IPS DF 6.9 (cell line): ENCODE measurements around the gene DHX35.
A peak's percentile ranks its signal among the peaks of the same experiment; 100 is the strongest.

ENCODE experiments used
- DNase-seq: peaks from one replicate; pipeline ENCODE4 v3.0.0-alpha.2; 2013; ENCODE audit warnings: low read depth, low spot score
- H3K27ac ChIP-seq: one replicate; pipeline ENCODE4 v1.5.1; 2013; ENCODE audit warnings: low read length, control low read depth
- H3K27me3 ChIP-seq: 2 replicates; pipeline ENCODE4 v1.6.1; 2013; ENCODE audit warnings: mild to moderate bottlenecking, low read length; ENCODE audit not compliant: control insufficient read depth, insufficient read depth
- H3K36me3 ChIP-seq: 2 replicates; pipeline ENCODE4 v1.6.1; 2013; ENCODE audit warnings: low read length; ENCODE audit not compliant: control insufficient read depth, insufficient read depth
- H3K4me1 ChIP-seq: 2 replicates; pipeline ENCODE4 v1.6.1; 2013; ENCODE audit warnings: low read length; ENCODE audit not compliant: control insufficient read depth, insufficient read depth
- H3K4me3 ChIP-seq: 2 replicates; pipeline ENCODE4 v1.5.1; 2013; ENCODE audit warnings: mild to moderate bottlenecking, low read length
- H3K9me3 ChIP-seq: 2 replicates; pipeline ENCODE4 v1.6.1; 2013; ENCODE audit warnings: low read length, inconsistent platforms; ENCODE audit not compliant: control insufficient read depth, insufficient read depth
- WGBS: extraction: QIAGEN DNeasy Blood & Tissue Kit; methylation state at CpG from one replicate; pipeline ENCODE4 v1.1.7; 2013; ENCODE audit warnings: mixed read lengths, missing lambda C conversion rate; ENCODE audit not compliant: insufficient read length, insufficient coverage; 5-methylcytosine and 5-hydroxymethylcytosine counted together

Gene DHX35

GRCh38 chr20:38927902-38928578 is 34.1 kb upstream of the DHX35 start:
- H3K9me3 ChIP-seq = no peaks in the 10 kb centered on the region
- H3K4me3 ChIP-seq = peak overlapping the region; percentile 4; the same call in 1 of the 2 replicates
- 0 out of 2 replicates have a peak, but pooled peaks cover 2% of the 10 kb centered on the region for H3K36me3 ChIP-seq
- no peak overlapping the region for H3K27ac ChIP-seq
- DNase-seq = no peak
- H3K4me1 ChIP-seq = peaks cover 3% of the 10 kb centered on the region
- H3K27me3 ChIP-seq = no peaks in the 10 kb centered on the region
- no CpG with 5 or more reads among the region's 5 CpGs for WGBS

DNA sequence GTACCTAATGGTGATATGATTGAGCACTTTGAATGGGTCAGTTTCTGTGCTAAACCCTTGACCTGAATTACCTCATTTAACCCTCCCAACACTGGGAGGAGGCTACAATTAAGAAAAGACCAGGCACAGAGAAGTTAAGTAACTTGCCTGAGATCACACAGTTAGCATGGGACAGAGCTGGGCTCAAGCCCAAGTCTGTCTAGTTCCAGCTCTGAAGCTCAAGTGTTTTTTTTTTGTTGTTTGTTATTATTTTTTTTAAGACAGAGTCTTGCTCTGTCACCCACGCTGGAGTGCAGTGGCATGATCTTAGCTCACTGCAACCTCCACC is 31.9 kb upstream of the DHX35 start:
- Histone ChIP-seq H3K27ac (no peak overlapping the region), H3K27me3 (no peaks in the 10 kb centered on the region), H3K4me3 (no peak overlapping the region), H3K9me3 (no peaks in the 10 kb centered on the region), H3K4me1 (peaks cover 3% of the 10 kb centered on the region), H3K36me3 (0 out of 2 replicates have a peak, but pooled peaks cover 2% of the 10 kb centered on the region)
- DNase-seq = no peak
- WGBS = no CpG with 5 or more reads among the region's 1 CpG

- Histone ChIP-seq H3K9me3 (no peaks in the 10 kb centered on the region), H3K27me3 (no peaks in the 10 kb centered on the region), H3K36me3 (0 out of 2 replicates have a peak, but pooled peaks cover 2% of the 10 kb centered on the region), H3K4me3 (no peak overlapping the region), H3K4me1 (peaks cover 3% of the 10 kb centered on the region), H3K27ac (no peak overlapping the region)
- DNase-seq = no peak
- no CpG with 5 or more reads among the region's 4 CpGs for whole genome bisulfite sequencing
These were observed 30.2 kb upstream of the DHX35 start for GRCh38 chr20:38931984-38932383.

GRCh38 chr20:38932457-38933120 is 29.6 kb upstream of the DHX35 start:
- Histone ChIP-seq H3K27me3 (no peaks in the 10 kb centered on the region), H3K27ac (no peak overlapping the region), H3K4me1 (peaks cover 3% of the 10 kb centered on the region), H3K4me3 (no peak overlapping the region), H3K36me3 (0 out of 2 replicates have a peak, but pooled peaks cover 2% of the 10 kb centered on the region), H3K9me3 (no peaks in the 10 kb centered on the region)
- DNase-seq = no peak
- WGBS = no CpG with 5 or more reads among the region's 9 CpGs

DNA sequence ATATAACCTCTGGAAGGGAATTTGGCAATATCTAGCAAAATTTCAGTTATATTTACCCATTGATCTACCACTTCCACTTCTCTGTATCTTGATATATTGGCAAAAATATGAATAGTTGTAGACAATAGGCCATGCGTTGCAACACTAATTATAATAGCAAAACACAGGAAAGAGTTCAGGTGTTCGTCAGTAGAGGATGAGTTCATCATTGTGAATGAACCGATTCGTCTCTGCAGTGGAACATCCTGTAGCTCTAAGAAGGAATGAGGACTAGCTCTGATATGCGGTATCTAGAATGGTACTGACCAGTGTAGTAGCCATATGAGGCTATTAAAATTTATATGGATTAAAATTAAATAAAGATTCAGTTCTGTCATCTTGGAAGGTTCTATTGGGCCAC is 27.6 kb upstream of the DHX35 start:
- Histone ChIP-seq H3K27me3 (no peaks in the 10 kb centered on the region), H3K36me3 (peaks cover 12% of the 10 kb centered on the region; the same call in 1 of the 2 replicates), H3K27ac (no peak overlapping the region), H3K4me3 (no peak overlapping the region), H3K4me1 (no peaks in the 10 kb centered on the region), H3K9me3 (no peaks in the 10 kb centered on the region)
- WGBS = no CpG with 5 or more reads among the region's 5 CpGs
- no peak for DNase-seq

GRCh38 chr20:38935285-38935684 is 26.9 kb upstream of the DHX35 start:
- no CpG with 5 or more reads among the region's 3 CpGs for WGBS

DNA sequence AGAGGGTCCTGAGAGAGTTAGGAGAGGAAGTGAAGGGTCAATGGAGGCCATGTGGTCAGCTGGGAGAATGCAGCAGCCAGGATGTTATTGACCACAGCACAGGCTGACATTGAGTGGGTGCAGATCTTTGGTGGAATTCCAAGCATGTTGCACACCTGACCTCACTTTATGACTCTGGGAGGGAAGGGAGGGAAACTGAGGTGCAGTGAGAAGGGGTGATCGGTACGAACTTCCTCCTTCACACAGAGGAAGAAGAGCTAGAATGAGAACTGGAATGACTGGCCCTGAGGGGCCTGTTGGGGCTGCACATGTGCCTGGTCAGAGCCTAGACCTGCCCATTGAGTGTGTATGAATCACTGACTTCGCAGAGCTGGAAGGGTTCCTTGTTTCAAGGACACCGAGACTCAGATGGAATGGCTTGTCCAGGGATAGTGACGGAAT is 26.2 kb upstream of the DHX35 start:
- no peak overlapping the region for H3K27ac ChIP-seq
- WGBS = no CpG with 5 or more reads among the region's 5 CpGs

More at GRCh38 chr20:38935285-38935684, 26.9 kb upstream of the DHX35 start:
- no peaks in the 10 kb centered on the region for H3K4me1 ChIP-seq
- no peak for DNase-seq
- H3K27me3 ChIP-seq = no peaks in the 10 kb centered on the region
- H3K36me3 ChIP-seq = peaks cover 14% of the 10 kb centered on the region; the same call in 1 of the 2 replicates
- H3K9me3 ChIP-seq = no peaks in the 10 kb centered on the region
- H3K27ac ChIP-seq = no peak overlapping the region
- no peak overlapping the region for H3K4me3 ChIP-seq

DNA sequence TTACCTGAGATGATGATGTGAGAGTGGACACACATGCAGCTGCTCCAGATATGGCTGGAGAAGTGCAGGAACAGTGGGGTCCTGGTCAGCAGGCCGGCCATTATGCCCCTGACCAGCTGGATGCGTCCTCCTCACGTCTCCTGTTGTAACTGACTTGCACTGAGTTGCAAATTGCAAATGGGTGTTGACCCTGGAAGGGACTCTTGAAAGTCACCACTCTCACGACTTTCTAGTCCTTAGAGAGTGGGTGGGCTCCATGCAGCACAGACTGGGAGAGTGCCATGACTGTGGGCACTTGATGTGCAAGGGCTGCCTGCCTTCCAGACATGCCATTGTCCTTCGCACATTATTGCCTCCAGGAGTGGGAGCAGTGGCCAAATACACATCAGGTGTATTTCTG is 25.1 kb upstream of the DHX35 start:
- DNase-seq = no peak
- Histone ChIP-seq H3K4me1 (no peaks in the 10 kb centered on the region), H3K36me3 (peaks cover 14% of the 10 kb centered on the region; the same call in 1 of the 2 replicates), H3K9me3 (no peaks in the 10 kb centered on the region), H3K4me3 (no peak overlapping the region), H3K27ac (no peak overlapping the region), H3K27me3 (no peaks in the 10 kb centered on the region)
- WGBS = no CpG with 5 or more reads among the region's 5 CpGs

More for the DNA sequence above, 26.2 kb upstream of the DHX35 start:
- no peak for DNase-seq
- no peak overlapping the region for H3K4me3 ChIP-seq
- H3K36me3 ChIP-seq = peaks cover 14% of the 10 kb centered on the region; the same call in 1 of the 2 replicates
- H3K27me3 ChIP-seq = no peaks in the 10 kb centered on the region
- no peaks in the 10 kb centered on the region for H3K4me1 ChIP-seq
- no peaks in the 10 kb centered on the region for H3K9me3 ChIP-seq

- Histone ChIP-seq H3K4me1 (no peaks in the 10 kb centered on the region), H3K27me3 (no peaks in the 10 kb centered on the region), H3K36me3 (peaks cover 17% of the 10 kb centered on the region; the same call in 1 of the 2 replicates), H3K27ac (no peak overlapping the region), H3K9me3 (no peaks in the 10 kb centered on the region), H3K4me3 (no peak overlapping the region)
- no peak for DNase-seq
- WGBS = no CpG with 5 or more reads among the region's 7 CpGs
These were observed 24.1 kb upstream of the DHX35 start for GRCh38 chr20:38937978-38938473.

- peaks cover 19% of the 10 kb centered on the region; the same call in 1 of the 2 replicates for H3K36me3 ChIP-seq
- no peaks in the 10 kb centered on the region for H3K27me3 ChIP-seq
- H3K27ac ChIP-seq = no peak overlapping the region
- no peak overlapping the region for H3K4me3 ChIP-seq
- no peak for DNase-seq
- no CpG with 5 or more reads among the region's 2 CpGs for WGBS
- no peaks in the 10 kb centered on the region for H3K4me1 ChIP-seq
- no peaks in the 10 kb centered on the region for H3K9me3 ChIP-seq
These were observed 22.5 kb upstream of the DHX35 start for GRCh38 chr20:38939686-38940085.
